H1 (cell line): ENCODE results near the gene FANCD2.

Experiments used
- CREB1 ChIP-seq: IDR thresholded peaks from 2 replicates; pipeline ENCODE4 v1.6.1; 2012; ENCODE audit warnings: inconsistent platforms
- TF ChIP-seq, protein P1 (sequence below), 3 experiments: IDR thresholded peaks; 1 replicate in 2 of 3; 2 replicates in 1 of 3; pipeline versions ENCODE4 v1.5.1 to v1.6.1; 2011; ENCODE audit warnings: low read length in 3 of 3, mild to moderate bottlenecking in 3 of 3, inconsistent platforms in 2 of 3, low read depth in 1 of 3, moderate library complexity in 1 of 3; ENCODE audit not compliant: insufficient read depth in 1 of 3; ENCODE audit errors: control extremely low read depth in 1 of 3

DNA sequence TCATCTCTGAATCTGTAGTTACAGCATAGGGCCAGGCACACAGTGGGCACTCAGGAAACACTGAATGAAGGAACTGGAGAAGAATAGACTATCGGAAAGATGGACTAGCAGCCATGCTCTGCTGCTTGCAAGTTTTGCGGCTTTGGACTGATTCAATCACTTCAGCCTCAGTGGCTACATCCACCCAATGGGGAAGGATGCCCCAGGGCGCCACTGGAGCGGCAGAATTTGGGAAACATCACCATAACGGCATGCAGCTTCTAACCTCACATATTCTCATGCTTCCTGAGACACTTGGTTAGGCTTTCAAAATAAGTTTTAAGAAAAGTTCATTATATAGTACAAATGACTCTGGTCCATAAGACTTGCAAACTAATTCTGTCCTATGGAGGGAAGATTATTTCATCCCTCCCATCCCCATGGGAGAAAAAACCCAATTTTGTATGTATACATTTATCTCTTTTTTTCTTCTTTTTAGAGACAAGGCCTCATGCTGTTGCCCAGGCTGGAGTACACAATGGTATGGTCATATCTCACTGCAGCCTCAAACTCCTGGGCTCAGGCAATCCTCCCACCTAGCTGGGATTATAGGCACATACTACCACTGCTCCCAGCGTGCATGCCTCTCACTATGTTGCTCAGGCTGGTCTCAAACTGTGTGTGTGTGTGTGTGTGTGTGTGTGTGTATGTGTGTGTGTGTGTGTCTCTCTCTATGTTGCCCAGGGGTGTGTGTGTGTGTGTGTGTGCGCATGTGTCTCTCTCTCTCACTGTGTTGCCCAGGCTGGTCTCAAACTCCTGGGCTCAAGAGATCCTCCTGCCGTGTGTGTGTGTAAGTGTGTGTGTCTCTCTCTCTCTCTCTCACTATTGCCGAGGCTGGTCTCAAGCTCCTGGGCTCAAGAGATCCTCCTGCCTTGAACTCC is 4.1 kb upstream of the FANCD2 start:
- no peak for TF ChIP-seq CREB1
- TF ChIP-seq, protein P1, sequence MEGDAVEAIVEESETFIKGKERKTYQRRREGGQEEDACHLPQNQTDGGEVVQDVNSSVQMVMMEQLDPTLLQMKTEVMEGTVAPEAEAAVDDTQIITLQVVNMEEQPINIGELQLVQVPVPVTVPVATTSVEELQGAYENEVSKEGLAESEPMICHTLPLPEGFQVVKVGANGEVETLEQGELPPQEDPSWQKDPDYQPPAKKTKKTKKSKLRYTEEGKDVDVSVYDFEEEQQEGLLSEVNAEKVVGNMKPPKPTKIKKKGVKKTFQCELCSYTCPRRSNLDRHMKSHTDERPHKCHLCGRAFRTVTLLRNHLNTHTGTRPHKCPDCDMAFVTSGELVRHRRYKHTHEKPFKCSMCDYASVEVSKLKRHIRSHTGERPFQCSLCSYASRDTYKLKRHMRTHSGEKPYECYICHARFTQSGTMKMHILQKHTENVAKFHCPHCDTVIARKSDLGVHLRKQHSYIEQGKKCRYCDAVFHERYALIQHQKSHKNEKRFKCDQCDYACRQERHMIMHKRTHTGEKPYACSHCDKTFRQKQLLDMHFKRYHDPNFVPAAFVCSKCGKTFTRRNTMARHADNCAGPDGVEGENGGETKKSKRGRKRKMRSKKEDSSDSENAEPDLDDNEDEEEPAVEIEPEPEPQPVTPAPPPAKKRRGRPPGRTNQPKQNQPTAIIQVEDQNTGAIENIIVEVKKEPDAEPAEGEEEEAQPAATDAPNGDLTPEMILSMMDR (IDR thresholded peaks at IDR 0.05; ENCODE audit: control extremely low read depth in 1 of 3, insufficient read depth in 1 of 3, low read depth in 1 of 3, low read length in 3 of 3) = no peak
